Amygdala (tissue), 56 donors: Measurements from ENCODE around the gene OBP2B.
"Not testable (repeated sequence)": the region's sequence is repeated elsewhere in the genome, so short reads cannot be mapped to it uniquely, and the experiment has no call there.

Experiments used
- DNase-seq, 56 donors: peaks; one replicate each; lab custom pipeline; 2025; lab: John Stamatoyannopoulos, UW

The OBP2B gene

DNA sequence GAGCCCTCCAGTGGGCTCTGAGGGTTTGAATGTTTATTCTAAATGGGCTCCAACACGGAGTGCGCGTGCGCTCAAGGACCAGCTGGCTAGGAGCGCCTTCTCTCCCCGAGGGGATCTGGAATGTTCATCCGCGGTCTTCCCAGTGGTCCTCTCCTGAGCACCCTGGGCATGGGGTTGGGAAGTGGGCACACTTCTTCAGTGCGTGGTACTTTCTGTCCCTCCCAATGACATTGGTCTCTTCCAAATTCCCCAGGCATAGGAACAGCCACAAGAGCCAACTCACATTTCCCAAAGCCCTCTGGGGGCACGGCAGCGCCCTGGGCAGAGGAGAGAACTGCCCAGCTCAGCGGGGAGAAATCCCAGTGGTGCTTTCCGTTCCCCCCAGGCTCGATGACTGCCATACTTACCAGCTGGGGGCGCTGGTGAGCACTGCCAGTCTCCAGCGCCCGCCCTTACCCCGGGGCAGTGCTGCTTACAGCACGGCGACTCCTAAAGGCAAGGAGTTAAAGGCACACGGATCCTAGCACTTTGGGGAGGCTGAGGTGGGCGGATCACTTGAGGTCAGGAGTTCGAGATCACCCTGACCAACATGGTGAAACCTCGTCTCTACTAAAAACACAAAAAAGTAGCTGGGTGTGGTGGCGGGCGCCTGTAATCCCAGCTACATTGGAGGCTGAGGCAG, 29.9 kb upstream of the OBP2B start:
- DNase-seq: peak in 7 of 56 donors; percentile 11 to 53 (median 29)

DNA sequence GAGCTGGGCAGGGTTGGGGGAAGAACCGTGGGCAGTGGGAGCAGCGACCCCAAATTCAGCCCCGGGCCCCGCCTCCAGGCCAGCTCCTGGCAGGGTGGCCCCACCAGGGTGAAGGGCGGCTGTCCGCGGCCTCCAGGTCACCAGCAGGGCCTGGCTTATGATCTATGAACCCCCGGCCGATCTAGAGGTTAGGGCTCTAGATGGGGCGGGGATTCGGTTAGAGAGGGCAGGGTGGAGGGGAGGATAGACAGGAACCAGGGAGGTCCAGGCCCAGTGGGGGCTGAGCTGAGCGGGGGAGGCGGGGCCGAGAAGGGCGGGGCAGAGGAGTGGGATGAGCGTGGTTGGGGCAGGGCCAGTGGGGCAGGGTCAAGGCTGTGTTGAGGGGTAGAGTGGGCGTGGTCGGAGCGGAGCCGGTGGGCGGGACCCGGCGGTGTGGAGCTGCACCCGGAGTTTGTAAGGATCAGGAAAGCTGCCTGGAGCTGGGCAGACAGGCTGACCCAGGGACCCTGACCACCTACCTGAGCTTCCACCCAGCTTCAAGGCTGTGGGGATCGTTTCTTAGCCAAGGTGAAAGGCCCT, 29.3 kb upstream of the OBP2B start:
- DNase-seq: peak in 8 of 56 donors; percentile 13 to 54 (median 35)

DNA sequence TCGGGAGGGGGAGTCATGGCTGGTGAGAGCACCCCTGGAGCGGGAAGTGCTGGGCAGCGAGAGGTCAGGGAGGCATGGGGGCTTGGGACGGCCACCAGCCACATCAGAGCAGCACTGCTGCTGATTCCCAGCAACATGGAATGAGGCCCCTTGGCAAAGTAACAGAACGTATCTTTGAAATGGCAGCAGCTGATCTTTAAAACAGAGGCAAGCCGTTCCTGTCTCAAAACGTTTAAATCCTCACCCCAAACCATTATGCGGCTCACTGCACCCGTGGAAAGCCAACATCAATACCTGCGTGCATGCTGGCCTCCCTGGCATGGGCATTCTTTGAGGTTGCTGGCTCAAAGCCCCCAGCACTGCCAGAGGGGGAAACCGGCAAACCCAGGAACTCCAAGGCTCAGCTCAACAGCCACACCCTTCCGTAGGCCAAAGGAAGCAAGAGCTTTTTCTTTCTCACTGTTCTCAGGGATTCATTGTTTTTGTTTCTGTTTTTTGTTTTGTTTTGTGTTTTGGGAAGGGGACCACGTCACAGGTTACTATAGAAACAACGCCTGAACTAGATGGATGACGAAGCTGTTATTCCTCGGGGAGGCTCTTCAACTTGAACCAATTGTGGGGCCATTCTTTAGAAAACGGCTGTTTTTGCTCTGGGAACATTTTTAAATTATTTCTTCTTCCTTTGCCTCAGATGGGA, 28.1 kb upstream of the OBP2B start:
- DNase-seq: peak in 1 of 56 donors; percentile 8

- DNase-seq: not testable (repeated sequence)
Measured at GRCh38 chr9:133236291-133237034, 27.4 kb upstream of the OBP2B start.

GRCh38 chr9:133235549-133236222, 26.6 kb upstream of the OBP2B start:
- no peak for DNase-seq

DNA sequence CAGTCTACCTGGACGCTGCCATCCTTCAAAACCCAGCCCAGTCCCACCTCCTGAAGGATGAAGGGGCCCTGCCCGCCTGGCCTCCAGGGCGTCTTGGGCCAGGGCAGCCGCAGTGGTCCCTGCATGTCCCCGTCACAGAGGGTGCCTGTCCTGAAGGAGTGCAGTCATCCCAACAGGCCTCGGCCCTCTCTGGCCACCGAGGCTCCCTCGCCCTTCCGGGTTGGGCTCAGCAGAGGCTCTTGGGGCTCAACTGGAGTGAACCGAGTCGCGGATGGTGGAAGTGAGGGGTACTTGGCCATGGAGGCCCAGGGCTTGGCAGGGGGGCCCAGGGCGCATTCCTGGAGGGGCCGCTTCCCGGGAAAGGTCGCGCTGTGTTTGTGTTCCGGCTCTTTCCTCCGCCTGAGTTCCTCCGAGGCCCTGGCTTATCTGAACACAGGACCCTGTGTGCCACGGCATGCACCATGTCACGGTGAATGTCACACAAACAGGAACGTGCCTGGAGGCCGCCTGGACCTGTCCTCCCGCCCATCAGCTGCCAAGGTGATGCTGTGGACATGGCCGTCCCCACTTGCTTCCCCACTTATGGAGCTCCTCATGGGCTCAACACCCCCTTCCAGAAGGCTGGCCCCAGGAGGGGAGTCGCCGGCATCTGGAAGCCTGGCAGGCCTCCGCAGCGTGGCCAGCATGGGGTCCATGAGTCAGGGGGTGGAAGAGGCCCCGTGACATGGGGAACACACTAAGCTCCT, 25.7 kb upstream of the OBP2B start:
- no peak for DNase-seq

- no peak for DNase-seq
Measured at GRCh38 chr9:133233681-133234432, 24.8 kb upstream of the OBP2B start.

GRCh38 chr9:133231934-133232568, 23.0 kb upstream of the OBP2B start:
- not testable (repeated sequence) for DNase-seq

DNA sequence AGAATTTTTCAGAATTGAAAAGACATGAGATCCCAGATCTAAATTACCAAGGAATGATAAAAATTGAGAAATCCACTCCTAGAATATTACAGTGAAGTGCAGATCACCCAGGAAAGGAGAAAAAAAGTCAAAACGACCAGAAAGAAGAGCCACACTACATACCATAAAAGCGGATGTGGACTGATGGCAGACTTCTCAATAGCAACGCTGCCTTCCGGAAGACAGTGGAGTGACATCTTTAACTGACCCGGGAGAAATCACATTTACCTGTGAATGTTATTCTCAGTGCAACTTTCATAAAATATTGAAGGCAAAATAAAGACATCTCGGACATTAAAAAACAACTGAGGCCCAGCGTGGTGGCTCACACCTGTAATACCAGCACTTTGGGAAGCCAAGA, 21.5 kb upstream of the OBP2B start:
- not testable (repeated sequence) for DNase-seq

DNA sequence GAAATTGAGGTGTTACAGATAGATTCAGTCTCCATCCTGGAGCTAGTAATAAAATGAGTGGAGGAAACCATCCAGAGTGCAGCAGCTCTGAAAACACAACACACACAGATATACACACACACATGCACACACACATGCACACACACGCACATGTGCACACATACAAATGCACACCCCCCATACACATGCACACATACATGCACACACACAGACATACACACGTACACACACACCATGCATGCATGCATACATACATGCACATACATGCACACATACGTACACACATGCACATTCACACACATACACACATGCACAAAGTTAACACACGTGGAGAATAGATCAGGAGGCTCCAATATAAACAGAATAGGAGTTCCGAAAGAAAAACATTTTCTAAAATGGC, 21.0 kb upstream of the OBP2B start:
- DNase-seq: no peak

GRCh38 chr9:133228474-133229193, 19.6 kb upstream of the OBP2B start:
- DNase-seq: not testable (repeated sequence)

GRCh38 chr9:133227996-133228395, 18.9 kb upstream of the OBP2B start:
- not testable (repeated sequence) for DNase-seq

DNA sequence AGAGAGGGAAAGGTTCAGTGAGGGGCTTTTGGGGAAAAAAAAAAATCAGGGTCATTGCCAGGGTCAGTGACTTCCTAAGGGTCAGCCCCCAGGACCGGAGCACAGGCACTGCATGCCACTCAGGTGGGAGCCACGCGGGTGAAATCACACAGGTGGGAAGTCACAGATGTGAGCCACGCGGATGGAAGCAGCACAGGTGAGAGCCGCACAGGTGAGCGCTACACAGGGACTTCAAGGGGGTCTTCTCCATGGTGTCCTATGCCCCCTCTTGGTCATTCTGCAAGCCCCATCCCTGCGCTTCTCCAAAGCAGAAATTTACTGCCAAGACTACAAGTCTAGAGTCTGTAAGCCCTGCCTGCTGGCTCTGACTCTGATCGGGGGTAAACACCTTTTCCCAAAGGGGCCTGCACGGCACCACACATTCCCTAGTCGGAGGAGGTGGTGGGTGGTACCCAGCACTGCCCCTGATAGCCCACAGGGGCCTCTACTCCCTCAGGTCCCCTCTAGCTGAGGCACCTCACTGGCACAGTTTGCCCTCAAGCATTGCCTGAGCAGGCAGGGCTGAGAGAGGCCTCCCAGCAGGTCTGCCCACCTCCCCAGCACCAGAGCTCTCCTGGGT, 18.3 kb upstream of the OBP2B start:
- DNase-seq: no peak

DNA sequence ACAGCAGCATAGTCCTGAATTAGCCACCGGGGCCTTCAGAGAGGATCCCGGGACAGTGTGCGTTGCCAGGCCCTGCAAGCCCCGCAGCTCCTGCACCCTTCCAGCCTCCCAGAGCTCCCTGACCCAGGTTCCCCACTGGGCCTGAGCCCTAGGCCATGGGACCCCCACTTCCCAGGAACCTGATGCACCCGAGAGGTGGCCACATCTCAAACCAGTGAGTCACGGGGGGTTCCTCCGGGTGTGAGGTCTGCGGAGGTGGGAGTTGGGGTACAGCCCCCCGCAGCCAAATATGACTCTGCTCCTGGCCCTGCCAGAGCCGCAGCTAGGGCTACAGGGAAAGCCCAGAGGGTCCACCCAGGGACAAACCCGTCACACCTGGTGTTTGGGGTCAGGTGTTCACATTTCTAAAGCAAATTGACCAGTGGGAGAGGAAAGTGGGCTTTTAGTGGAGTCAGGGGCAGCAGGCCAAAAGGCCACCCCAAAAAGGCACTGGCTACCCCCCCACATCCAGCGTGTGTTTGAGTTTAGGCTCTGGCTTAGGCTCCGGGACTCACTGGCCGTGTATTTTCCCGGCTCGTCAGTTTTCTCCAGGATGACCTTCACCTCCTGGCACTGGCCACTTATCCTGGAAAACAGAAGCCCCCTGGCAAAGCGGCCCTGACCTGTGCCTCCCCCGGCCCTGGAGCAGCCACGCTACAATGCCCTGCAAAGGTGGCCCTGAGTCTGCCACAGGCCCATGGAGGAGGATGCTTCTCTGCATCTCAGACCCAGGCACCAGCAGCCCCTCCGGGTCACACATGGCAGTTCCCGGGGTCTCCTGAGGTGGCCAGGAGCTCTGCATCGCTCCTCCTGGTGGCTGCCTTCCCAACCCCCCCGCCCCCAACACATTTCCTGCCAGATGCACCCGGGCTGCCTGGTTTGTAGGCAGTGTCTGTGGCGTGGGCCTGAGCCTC, 17.4 kb upstream of the OBP2B start:
- DNase-seq: no peak

GRCh38 chr9:133225171-133226011, 16.3 kb upstream of the OBP2B start:
- no peak for DNase-seq
